ENCODE measurements around the gene CYRIA.

The CYRIA gene

DNA sequence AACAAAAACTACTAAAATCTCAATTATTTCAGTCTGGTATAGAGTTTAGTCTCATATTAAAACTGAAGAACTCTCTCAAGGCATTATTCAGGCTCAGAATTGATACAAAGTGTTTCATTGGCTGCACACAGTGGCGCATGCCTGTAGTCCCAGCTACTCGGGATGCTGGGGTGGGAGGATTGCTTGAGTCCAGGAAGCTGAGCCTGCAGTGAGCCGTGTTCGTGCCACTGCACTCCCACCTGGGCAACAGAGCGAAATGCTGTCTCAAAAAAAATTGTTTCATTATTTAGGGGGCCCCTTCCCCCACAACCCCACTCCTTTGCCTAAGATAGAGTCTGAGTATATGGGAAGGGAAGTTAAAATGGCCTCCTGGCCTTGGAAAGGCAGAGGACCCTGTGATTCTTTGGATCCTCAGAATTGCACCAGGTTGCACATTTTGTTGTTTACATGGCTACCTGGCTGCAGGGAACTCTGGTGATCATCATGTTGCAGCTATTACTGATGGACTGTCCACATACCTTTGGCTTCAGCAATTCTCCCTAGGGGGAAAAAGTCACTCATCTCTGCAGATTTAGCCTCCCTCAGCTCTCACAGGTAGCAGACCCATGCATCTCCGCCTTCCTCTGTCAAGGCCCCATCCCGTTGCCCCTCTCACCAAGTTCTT lies 19.2 kb upstream of the CYRIA start:
- Histone ChIP-seq H3K4me1 (ENCODE audit: control insufficient read depth, insufficient read depth, low read length) (no peaks in the 10 kb centered on the region), H3K9me3 (ENCODE audit: control insufficient read depth, low read length) (no peaks in the 10 kb centered on the region), H3K36me3 (ENCODE audit: control insufficient read depth, insufficient read depth, low read length) (no peaks in the 10 kb centered on the region), H3K4me3 (ENCODE audit: low read length) (no peak overlapping the region), H3K9ac (ENCODE audit: low read length) (no peak overlapping the region), H3K27me3 (ENCODE audit: control insufficient read depth, insufficient read depth, low read length) (no peaks in the 10 kb centered on the region)

DNA sequence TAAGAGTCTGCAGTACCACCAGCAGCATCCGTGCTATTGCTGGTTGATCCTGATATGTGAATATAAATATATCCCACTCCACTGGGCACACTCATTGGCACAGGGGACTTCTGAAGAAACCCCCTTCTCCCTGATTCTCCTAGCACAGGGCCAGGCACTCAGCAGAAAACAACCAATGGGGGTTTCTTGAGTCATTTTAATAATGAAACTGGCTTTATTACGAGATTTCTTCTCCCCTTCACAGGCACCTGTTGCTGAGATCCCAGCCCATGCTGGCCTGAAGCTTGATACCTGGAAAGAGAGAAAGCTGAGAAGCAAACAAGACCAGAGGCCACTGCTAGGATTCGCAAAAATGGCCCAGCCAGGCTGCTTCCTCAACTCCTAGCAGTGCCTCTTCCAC lies 17.9 kb upstream of the CYRIA start:
- Histone ChIP-seq H3K27me3 (ENCODE audit: control insufficient read depth, insufficient read depth, low read length) (no peaks in the 10 kb centered on the region), H3K9me3 (ENCODE audit: control insufficient read depth, low read length) (no peaks in the 10 kb centered on the region), H3K9ac (ENCODE audit: low read length) (no peak overlapping the region), H3K4me3 (ENCODE audit: low read length) (no peak overlapping the region), H3K4me1 (ENCODE audit: control insufficient read depth, insufficient read depth, low read length) (no peaks in the 10 kb centered on the region), H3K36me3 (ENCODE audit: control insufficient read depth, insufficient read depth, low read length) (no peaks in the 10 kb centered on the region)

DNA sequence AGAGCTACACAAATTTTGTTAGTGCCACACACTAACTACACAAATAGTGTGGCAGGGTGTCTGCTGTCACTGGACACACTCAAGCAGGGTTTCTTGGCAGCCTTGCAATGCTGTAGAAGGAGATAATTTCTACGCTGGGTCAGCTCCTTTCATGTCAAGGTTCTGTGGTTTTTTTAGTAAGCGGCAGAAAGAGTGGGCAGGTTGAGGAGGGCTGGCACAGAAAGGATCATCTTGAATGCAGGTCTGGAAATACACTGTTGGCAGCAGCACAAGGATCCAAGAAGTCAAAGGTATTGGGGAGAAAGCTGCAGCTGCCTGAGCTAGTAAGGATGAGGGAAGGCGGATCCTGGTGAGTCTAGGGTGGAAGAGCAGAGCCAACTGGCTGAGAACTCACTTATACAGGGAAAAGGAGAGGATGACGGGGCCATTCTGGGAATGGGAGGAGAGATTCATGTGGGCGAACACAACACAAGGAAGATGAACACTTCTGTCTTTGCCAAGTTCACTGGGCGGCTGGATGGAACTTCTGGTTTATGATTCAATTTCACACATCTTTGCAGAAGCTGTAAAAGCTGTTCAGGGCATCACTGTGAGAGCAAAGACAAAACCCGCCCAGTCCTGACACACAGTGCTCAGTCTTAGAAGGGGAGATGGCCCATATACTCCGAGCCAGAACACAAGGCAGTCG lies 16.9 kb upstream of the CYRIA start:
- H3K4me3 ChIP-seq (ENCODE audit: low read length) = no peak overlapping the region
- H3K36me3 ChIP-seq (ENCODE audit: control insufficient read depth, insufficient read depth, low read length) = no peaks in the 10 kb centered on the region
- no peaks in the 10 kb centered on the region for H3K4me1 ChIP-seq (ENCODE audit: control insufficient read depth, insufficient read depth, low read length)
- peaks cover 4% of the 10 kb centered on the region for H3K9me3 ChIP-seq (ENCODE audit: control insufficient read depth, low read length)
- no peaks in the 10 kb centered on the region for H3K27me3 ChIP-seq (ENCODE audit: control insufficient read depth, insufficient read depth, low read length)
- H3K9ac ChIP-seq (ENCODE audit: low read length) = no peak overlapping the region

DNA sequence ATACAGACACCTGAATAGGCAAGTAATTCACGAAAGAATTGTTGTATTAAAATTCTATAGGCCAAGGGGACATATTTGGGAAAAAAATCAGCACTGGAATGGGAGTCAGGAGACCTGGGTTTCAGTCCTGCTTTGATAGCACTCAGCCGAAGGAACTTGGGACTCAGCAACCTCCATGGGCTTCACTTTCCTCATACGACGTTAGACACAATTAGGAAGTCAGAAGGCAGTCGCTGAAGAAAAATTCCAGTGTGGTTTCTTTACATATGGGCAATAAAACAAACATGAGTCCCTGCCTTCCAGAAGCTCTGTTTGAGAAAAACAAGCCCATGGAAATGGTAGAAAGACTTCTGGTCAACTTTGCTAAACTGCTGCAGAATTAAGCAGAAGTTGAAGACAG lies 15.1 kb upstream of the CYRIA start:
- no peak overlapping the region for H3K9ac ChIP-seq (ENCODE audit: low read length)
- H3K4me1 ChIP-seq (ENCODE audit: control insufficient read depth, insufficient read depth, low read length) = no peaks in the 10 kb centered on the region
- H3K4me3 ChIP-seq (ENCODE audit: low read length) = no peak overlapping the region
- peaks cover 4% of the 10 kb centered on the region for H3K9me3 ChIP-seq (ENCODE audit: control insufficient read depth, low read length)
- H3K36me3 ChIP-seq (ENCODE audit: control insufficient read depth, insufficient read depth, low read length) = no peaks in the 10 kb centered on the region
- no peaks in the 10 kb centered on the region for H3K27me3 ChIP-seq (ENCODE audit: control insufficient read depth, insufficient read depth, low read length)

DNA sequence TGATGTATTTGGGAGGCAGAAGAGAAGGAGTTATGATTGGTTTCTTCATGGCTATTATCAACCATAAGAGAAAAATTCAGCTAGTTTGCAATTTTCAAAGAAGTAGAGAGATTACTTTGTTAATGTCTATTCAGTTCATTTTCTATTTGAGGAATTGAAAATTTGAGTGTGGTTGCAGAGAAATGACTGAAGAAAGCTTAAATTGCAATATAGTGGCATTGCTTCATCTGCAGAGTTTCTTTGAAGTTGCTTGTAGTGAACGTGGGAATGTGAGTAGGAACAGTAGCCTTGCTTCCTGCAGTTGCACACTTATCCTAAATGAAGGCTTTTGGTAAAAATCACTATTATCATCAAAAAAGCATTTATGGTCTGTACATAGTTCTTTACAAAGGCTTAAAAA lies 14.7 kb upstream of the CYRIA start:
- H3K36me3 ChIP-seq (ENCODE audit: control insufficient read depth, insufficient read depth, low read length) = no peaks in the 10 kb centered on the region
- H3K4me3 ChIP-seq (ENCODE audit: low read length) = no peak overlapping the region
- peaks cover 4% of the 10 kb centered on the region for H3K9me3 ChIP-seq (ENCODE audit: control insufficient read depth, low read length)
- no peaks in the 10 kb centered on the region for H3K4me1 ChIP-seq (ENCODE audit: control insufficient read depth, insufficient read depth, low read length)
- no peaks in the 10 kb centered on the region for H3K27me3 ChIP-seq (ENCODE audit: control insufficient read depth, insufficient read depth, low read length)
- H3K9ac ChIP-seq (ENCODE audit: low read length) = no peak overlapping the region

DNA sequence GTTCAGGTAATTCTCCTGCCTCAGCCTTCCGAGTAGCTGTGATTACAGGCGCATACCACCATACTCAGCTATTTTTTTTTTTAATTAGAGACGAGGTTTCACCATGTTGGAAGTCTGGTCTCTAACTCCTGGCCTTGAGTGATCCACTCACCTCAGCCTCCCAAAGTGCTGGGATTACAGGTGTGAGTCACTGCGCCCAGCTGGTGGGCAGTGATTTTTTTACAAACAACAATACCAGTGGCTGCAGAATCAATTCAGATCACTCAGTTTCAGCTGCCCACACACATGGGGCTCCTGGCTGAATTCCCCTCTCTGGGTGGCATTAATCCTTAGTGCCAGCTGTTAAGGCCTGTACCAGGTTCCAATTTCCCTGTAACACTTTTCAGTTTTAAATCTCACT lies 13.3 kb upstream of the CYRIA start:
- Histone ChIP-seq H3K9ac (ENCODE audit: low read length) (no peak overlapping the region), H3K4me3 (ENCODE audit: low read length) (no peak overlapping the region), H3K27me3 (ENCODE audit: control insufficient read depth, insufficient read depth, low read length) (no peaks in the 10 kb centered on the region), H3K36me3 (ENCODE audit: control insufficient read depth, insufficient read depth, low read length) (no peaks in the 10 kb centered on the region), H3K4me1 (ENCODE audit: control insufficient read depth, insufficient read depth, low read length) (no peaks in the 10 kb centered on the region), H3K9me3 (ENCODE audit: control insufficient read depth, low read length) (peaks cover 4% of the 10 kb centered on the region)

DNA sequence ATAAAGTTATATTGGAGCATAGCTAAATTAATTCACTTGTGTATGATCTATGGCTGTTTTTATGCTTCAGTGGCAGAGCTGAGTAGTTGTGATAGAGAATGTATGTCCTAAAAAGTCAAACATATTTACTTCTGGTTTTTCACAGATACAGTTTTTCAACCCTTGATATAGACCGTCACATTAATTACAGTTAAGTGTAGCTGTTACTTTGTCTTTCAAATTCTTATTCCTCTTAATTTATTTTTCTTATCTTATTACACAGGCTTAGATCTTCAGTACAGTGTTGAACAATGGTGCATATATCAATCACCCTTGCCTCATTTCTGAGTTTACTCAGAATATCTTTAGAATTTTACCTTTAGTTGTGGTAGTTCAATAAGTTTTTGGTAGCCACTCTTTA lies 12.2 kb upstream of the CYRIA start:
- Histone ChIP-seq H3K4me3 (ENCODE audit: low read length) (no peak overlapping the region), H3K36me3 (ENCODE audit: control insufficient read depth, insufficient read depth, low read length) (no peaks in the 10 kb centered on the region), H3K9ac (ENCODE audit: low read length) (no peak overlapping the region), H3K9me3 (ENCODE audit: control insufficient read depth, low read length) (peaks cover 4% of the 10 kb centered on the region), H3K27me3 (ENCODE audit: control insufficient read depth, insufficient read depth, low read length) (no peaks in the 10 kb centered on the region), H3K4me1 (ENCODE audit: control insufficient read depth, insufficient read depth, low read length) (no peaks in the 10 kb centered on the region)

DNA sequence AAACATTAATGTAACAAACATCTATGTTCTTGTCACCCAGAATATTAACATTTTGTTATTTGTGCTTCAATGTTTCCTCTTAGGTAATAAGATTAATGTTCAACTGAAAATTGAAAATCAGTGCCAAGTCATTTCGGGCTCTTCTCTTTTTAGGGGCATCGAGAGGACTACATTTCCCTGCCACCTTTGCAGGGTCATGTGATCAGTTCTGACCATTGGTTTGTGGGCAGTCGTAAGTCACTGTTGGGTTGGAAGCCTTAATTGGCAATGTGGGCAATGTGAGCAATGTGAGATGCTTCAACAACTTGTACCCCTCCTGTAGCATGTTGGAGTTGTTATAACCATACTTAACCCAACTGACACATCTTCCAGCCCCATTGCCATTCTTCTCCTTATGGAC lies 10.1 kb upstream of the CYRIA start:
- H3K9me3 ChIP-seq (ENCODE audit: control insufficient read depth, low read length) = peaks cover 4% of the 10 kb centered on the region
- H3K36me3 ChIP-seq (ENCODE audit: control insufficient read depth, insufficient read depth, low read length) = no peaks in the 10 kb centered on the region
- no peak overlapping the region for H3K4me3 ChIP-seq (ENCODE audit: low read length)
- H3K9ac ChIP-seq (ENCODE audit: low read length) = no peak overlapping the region
- no peaks in the 10 kb centered on the region for H3K27me3 ChIP-seq (ENCODE audit: control insufficient read depth, insufficient read depth, low read length)
- H3K4me1 ChIP-seq (ENCODE audit: control insufficient read depth, insufficient read depth, low read length) = no peaks in the 10 kb centered on the region

DNA sequence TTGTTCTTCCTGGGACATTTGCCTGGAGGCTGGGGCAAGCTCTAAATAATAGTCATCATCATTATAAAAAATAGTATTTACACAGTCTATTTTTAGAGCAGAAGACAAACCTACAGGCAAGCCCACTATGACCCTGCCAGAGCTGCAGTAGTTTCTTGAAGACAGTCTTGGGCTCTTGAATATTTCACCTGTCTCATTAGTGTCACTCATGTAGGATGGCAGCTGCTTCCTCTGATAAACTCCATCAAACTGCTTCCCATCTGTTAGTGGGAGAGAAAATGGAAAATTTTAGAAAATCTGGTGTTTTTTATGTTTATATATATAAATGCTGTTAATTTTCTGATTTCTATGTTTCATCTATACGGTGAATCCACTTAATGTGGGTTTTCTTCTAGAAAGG lies 8.5 kb upstream of the CYRIA start:
- Histone ChIP-seq H3K9me3 (ENCODE audit: control insufficient read depth, low read length) (peaks cover 4% of the 10 kb centered on the region), H3K4me3 (ENCODE audit: low read length) (no peak overlapping the region), H3K4me1 (ENCODE audit: control insufficient read depth, insufficient read depth, low read length) (no peaks in the 10 kb centered on the region), H3K27me3 (ENCODE audit: control insufficient read depth, insufficient read depth, low read length) (no peaks in the 10 kb centered on the region), H3K9ac (ENCODE audit: low read length) (no peak overlapping the region), H3K36me3 (ENCODE audit: control insufficient read depth, insufficient read depth, low read length) (no peaks in the 10 kb centered on the region)

DNA sequence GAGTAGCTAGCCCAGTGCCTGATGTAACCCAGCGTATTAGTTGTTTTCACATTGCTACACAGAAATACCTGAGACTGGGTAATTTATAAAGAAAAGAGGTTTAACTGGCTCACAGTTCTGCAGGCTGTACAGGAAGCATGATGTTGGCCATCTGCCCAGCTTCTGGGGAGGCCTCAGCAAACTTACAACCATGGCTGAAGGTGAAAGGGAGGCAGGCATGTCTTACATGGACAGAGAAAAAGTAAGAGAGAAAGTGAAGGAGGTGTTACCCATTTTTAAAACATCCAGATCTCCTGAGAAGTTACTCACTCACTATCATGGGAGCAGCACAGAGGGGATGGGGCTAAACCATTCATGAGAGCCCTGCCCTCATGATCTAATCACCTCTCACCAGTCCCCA lies 6.1 kb upstream of the CYRIA start:
- Histone ChIP-seq H3K4me3 (ENCODE audit: low read length) (no peak overlapping the region), H3K36me3 (ENCODE audit: control insufficient read depth, insufficient read depth, low read length) (no peaks in the 10 kb centered on the region), H3K9ac (ENCODE audit: low read length) (no peak overlapping the region), H3K27me3 (ENCODE audit: control insufficient read depth, insufficient read depth, low read length) (no peaks in the 10 kb centered on the region), H3K9me3 (ENCODE audit: control insufficient read depth, low read length) (no peaks in the 10 kb centered on the region), H3K4me1 (ENCODE audit: control insufficient read depth, insufficient read depth, low read length) (no peaks in the 10 kb centered on the region)

DNA sequence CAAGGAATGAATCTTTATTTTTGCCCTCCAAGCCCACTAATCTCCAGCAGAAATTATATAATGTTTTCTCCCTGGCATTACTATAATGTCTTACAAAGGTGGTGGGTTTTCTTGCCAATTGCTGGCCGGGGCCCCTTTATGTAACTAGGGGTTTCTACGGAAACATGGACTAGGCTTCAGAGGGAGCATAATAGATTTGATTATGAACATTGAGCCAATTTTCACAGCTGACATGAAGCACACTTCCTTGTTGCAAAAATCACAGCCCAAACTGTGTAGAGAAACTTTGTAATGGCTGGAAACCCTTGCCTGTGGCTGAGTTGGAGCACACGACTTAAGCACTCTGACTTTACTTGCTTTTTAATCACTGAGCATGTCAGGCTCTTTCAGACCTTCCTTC lies 3.8 kb upstream of the CYRIA start:
- H3K36me3 ChIP-seq (ENCODE audit: control insufficient read depth, insufficient read depth, low read length) = no peaks in the 10 kb centered on the region
- H3K4me1 ChIP-seq (ENCODE audit: control insufficient read depth, insufficient read depth, low read length) = peaks cover 10% of the 10 kb centered on the region

DNA sequence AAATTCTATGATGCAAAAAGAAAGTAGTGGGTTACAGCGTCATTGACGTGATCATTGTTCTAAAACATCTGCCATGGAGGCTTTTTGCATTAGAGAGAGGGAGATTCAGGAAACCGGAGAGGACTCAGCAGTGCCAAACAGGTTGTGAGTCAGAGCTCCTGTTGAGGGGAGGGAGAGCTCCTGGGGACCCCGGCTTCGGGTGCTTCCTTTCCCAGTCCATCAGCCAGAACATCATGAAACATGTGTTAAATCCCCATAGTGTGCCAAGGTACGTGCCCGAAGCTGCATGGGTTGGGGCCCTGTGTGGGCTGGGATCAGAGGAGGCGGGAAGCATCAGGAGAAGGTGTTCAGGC lies 791 bp upstream of the CYRIA start:
- no peak overlapping the region for H3K4me3 ChIP-seq (ENCODE audit: low read length)
- peaks cover 11% of the 10 kb centered on the region for H3K4me1 ChIP-seq (ENCODE audit: control insufficient read depth, insufficient read depth, low read length)
- peaks cover 22% of the 10 kb centered on the region for H3K27me3 ChIP-seq (ENCODE audit: control insufficient read depth, insufficient read depth, low read length)
- no peaks in the 10 kb centered on the region for H3K36me3 ChIP-seq (ENCODE audit: control insufficient read depth, insufficient read depth, low read length)
- H3K9ac ChIP-seq (ENCODE audit: low read length) = no peak overlapping the region
- no peaks in the 10 kb centered on the region for H3K9me3 ChIP-seq (ENCODE audit: control insufficient read depth, low read length)

More for the DNA sequence above, 3.8 kb upstream of the CYRIA start:
- no peak overlapping the region for H3K4me3 ChIP-seq (ENCODE audit: low read length)
- H3K9me3 ChIP-seq (ENCODE audit: control insufficient read depth, low read length) = no peaks in the 10 kb centered on the region
- no peak overlapping the region for H3K9ac ChIP-seq (ENCODE audit: low read length)
- H3K27me3 ChIP-seq (ENCODE audit: control insufficient read depth, insufficient read depth, low read length) = peaks cover 11% of the 10 kb centered on the region
